HCT116 (cell line): ENCODE results near the gene CST4. TPM values are rescaled to one million over a fixed set of nuclear protein-coding genes. Genes with fewer than 3 reads are reported as not detected.

Source experiments
- ATAC-seq: fragments of 200-7000 bp; cut with Tn5 transposase; 2 replicates; pipeline ENCODE4 v1.9.1; 2020; ENCODE audit warnings: mild to moderate bottlenecking, moderate library complexity
- BruUV-seq: library from RNA; stranded (reverse); fragments of 400-500 nt; replicated peaks from 2 replicates; lab custom pipeline; 2021; lab: Mats Ljungman, UMichigan
- CTCF ChIA-PET: fragments of 300-600 bp; sonication (Branson Sonifier 250); formaldehyde crosslinking; loops from one replicate; lab custom pipeline; 2021; ENCODE audit warnings: antibody characterized with exemption; lab: Charles Lee
- POLR2A ChIA-PET: fragments of 300-600, 350-600 bp; sonication (Branson Sonifier 250); formaldehyde crosslinking; loops from one replicate; lab custom pipeline; 2021; ENCODE audit warnings: antibody characterized with exemption; lab: Charles Lee
- RAD21 ChIA-PET, 2 experiments: fragments of 300-600 bp; sonication (Branson Sonifier 250); formaldehyde crosslinking; loops; one replicate each; lab custom pipeline; 2023; ENCODE audit warnings: low total read pairs in 2 of 2; ENCODE audit not compliant: uncharacterized antibody in 2 of 2, unreplicated experiment in 2 of 2, low non-redundant PET in 1 of 2; lab: Charles Lee
- DNase-seq: peaks from one replicate; pipeline ENCODE4 v3.0.0-alpha.2; 2010; ENCODE audit warnings: low read depth, low spot score
- H2AFZ ChIP-seq: fragments of 200-600 bp; shearing (Covaris generic), sonication (generic); 2 replicates; pipeline ENCODE4 v1.6.1; 2017; ENCODE audit warnings: low read depth, mixed run types, mixed read lengths, antibody characterized with exemption, low read length; ENCODE audit not compliant: poor library complexity, severe bottlenecking
- H3K27ac ChIP-seq: 2 replicates; pipeline ENCODE4 v1.5.1; 2012; ENCODE audit warnings: low read depth, low read length
- H3K27me3 ChIP-seq: fragments of 200-600 bp; sonication (generic); 2 replicates; pipeline ENCODE4 v1.6.1; 2016; ENCODE audit warnings: mixed run types, low read length, mixed read lengths; ENCODE audit not compliant: insufficient read depth
- H3K36me3 ChIP-seq, 2 experiments: fragments of 200-500 bp in 1 of 2; fragments of 200-600 bp in 1 of 2; sonication (Bioruptor generic) in 1 of 2; sonication (generic) in 1 of 2; 2 replicates each; pipeline versions ENCODE4 v1.5.1 to v1.6.1; 2014 to 2016; ENCODE audit warnings: low read length in 2 of 2, inconsistent platforms in 1 of 2, mixed read lengths in 1 of 2, mixed run types in 1 of 2; ENCODE audit not compliant: insufficient read depth in 2 of 2, control insufficient read depth in 1 of 2
- H3K4me1 ChIP-seq, 2 experiments: fragments of 200-600 bp in 1 of 2; sonication (generic) in 1 of 2; 2 replicates each; pipeline versions ENCODE4 v1.5.1 to v1.6.1; 2012 to 2017; ENCODE audit warnings: low read length in 2 of 2, inconsistent platforms in 1 of 2, mild to moderate bottlenecking in 1 of 2, mixed read lengths in 1 of 2, mixed run types in 1 of 2, moderate library complexity in 1 of 2; ENCODE audit not compliant: insufficient read depth in 2 of 2, control insufficient read depth in 1 of 2
- H3K4me2 ChIP-seq: fragments of 200-600 bp; sonication (generic); 2 replicates; pipeline ENCODE4 v1.6.1; 2017; ENCODE audit warnings: mixed run types, low read length, mixed read lengths
- H3K4me3 ChIP-seq, 2 experiments: fragments of 200-600 bp in 1 of 2; sonication (generic) in 1 of 2; replicated peaks in 1 of 2; 2 replicates each; pipeline ENCODE4 v1.5.1; 2011 to 2016; ENCODE audit warnings: low read length in 2 of 2, control low read depth in 1 of 2, low read depth in 1 of 2, mild to moderate bottlenecking in 1 of 2, mixed read lengths in 1 of 2, mixed run types in 1 of 2
- H3K79me2 ChIP-seq: fragments of 200-600 bp; sonication (generic); 2 replicates; pipeline ENCODE4 v1.6.1; 2017; ENCODE audit warnings: mild to moderate bottlenecking, mixed run types, low read length, moderate library complexity, mixed read lengths; ENCODE audit not compliant: insufficient read depth
- H3K9ac ChIP-seq: fragments of 200-600 bp; sonication (generic); 2 replicates; pipeline ENCODE4 v1.6.1; 2016; ENCODE audit warnings: low read length, mixed read lengths
- H3K9me2 ChIP-seq: fragments of 200-600 bp; sonication (generic), shearing (Covaris generic); 2 replicates; pipeline ENCODE4 v1.6.1; 2017; ENCODE audit warnings: mixed run types, mild to moderate bottlenecking, moderate library complexity; ENCODE audit not compliant: insufficient read depth
- H3K9me3 ChIP-seq, 2 experiments: fragments of 200-500 bp in 1 of 2; fragments of 200-600 bp in 1 of 2; sonication (Bioruptor generic) in 1 of 2; sonication (generic) in 1 of 2; 2 replicates each; pipeline ENCODE4 v1.6.1; 2014 to 2017; ENCODE audit warnings: low read length in 2 of 2, mixed read lengths in 2 of 2, inconsistent platforms in 1 of 2, low read depth in 1 of 2, mild to moderate bottlenecking in 1 of 2, mixed run types in 1 of 2, moderate library complexity in 1 of 2; ENCODE audit not compliant: control insufficient read depth in 1 of 2, insufficient read depth in 1 of 2
- H4K20me1 ChIP-seq: fragments of 200-600 bp; sonication (generic), shearing (Covaris generic); 2 replicates; pipeline ENCODE4 v1.6.1; 2017; ENCODE audit warnings: mixed run types, mild to moderate bottlenecking, moderate library complexity; ENCODE audit not compliant: insufficient read depth
- CEBPB ChIP-seq: IDR thresholded peaks from 2 replicates; pipeline ENCODE4 v1.6.1; 2012; ENCODE audit warnings: low read depth
- FOSL1 ChIP-seq: IDR thresholded peaks from 2 replicates; pipeline ENCODE4 v1.6.1; 2012; ENCODE audit warnings: low read depth
- POLR2A ChIP-seq: IDR thresholded peaks from 2 replicates; pipeline ENCODE4 v1.7.0; 2011; ENCODE audit warnings: borderline replicate concordance; ENCODE audit not compliant: insufficient read depth, insufficient read length; ENCODE audit errors: extremely low read depth
- REST ChIP-seq: IDR thresholded peaks from 2 replicates; pipeline ENCODE4 v1.6.1; 2012; ENCODE audit warnings: low read depth
- SRF ChIP-seq: IDR thresholded peaks from 2 replicates; pipeline ENCODE4 v1.6.1; 2012; ENCODE audit warnings: low read depth
- YY1 ChIP-seq: IDR thresholded peaks from 2 replicates; pipeline ENCODE4 v1.6.1; 2011; ENCODE audit warnings: low read length, low read depth, moderate library complexity, mild to moderate bottlenecking; ENCODE audit not compliant: insufficient replicate concordance; ENCODE audit errors: extremely low read depth
- ZNF274 ChIP-seq: fragments of 200-500 bp; sonication (Bioruptor generic); IDR thresholded peaks from 2 replicates; pipeline ENCODE4 v1.6.1; 2014; ENCODE audit warnings: mild to moderate bottlenecking, low read depth, low read length, inconsistent platforms
- intact Hi-C: fragments of 100-400 bp; cut with micrococcal nuclease; formaldehyde crosslinking; loops from 2 replicates; pipeline ENCODE4 v1.10.0; 2022
- total RNA-seq: library from RNA; stranded (reverse); gene quantifications from one replicate; pipeline ENCODE4 v1.2.1, GENCODE V29; 2021; ENCODE audit not compliant: unreplicated experiment
- TF ChIP-seq, protein P1 (sequence below): IDR thresholded peaks from 2 replicates; pipeline ENCODE4 v1.6.1; 2012

CST4 gene
- total RNA-seq, 1 experiment from 2014 or later, result not detected

DNA sequence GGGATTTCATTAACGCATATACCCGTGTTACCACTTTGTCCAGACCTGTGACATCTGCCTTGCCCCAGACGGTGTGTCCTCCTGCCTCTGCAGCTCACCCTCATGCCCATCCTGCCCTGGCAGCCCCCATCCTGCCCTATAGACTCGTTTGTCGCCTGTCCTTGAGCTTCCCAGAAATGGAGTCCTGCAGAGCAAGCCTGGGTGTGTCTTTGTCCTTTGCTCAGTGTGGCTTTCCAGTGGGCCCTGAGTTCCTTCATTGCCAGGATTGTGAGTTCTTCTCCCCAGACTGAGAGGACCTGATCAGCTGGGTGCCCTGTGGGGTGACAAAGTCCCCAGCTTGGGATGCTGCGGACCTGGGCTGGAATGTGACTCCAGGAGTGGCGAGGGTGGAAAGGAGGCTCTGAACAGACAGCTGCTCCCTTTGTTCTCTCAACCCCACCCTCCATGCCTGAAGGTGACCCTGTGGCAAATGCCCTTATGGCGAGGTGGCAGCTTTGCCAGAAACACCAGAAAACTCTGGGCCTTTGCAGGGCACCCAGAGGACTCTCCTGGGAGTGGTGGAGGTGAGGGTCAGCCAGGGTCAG, 48.7 kb downstream of the CST4 start:
- H3K4me1 ChIP-seq, result peaks cover 29 to 41% of the 10 kb centered on the region in 2 experiments
- ChIA-PET RAD21 (no interaction called here), CTCF (no interaction called here), POLR2A (no interaction called here)
- H2AFZ ChIP-seq, result peak overlapping the region; percentile 26
- H3K79me2 ChIP-seq, result peaks cover 21% of the 10 kb centered on the region
- H3K36me3 ChIP-seq, result no peaks in the 10 kb centered on the region
- DNase-seq, result no peak
- no peaks in the 10 kb centered on the region for H3K9me3 ChIP-seq
- no TSS peak for BruUV-seq
- peak overlapping the region; percentile 59 for H3K4me2 ChIP-seq
- no peaks in the 10 kb centered on the region for H3K9me2 ChIP-seq
- no peaks in the 10 kb centered on the region for H4K20me1 ChIP-seq
- TF ChIP-seq, protein P1, sequence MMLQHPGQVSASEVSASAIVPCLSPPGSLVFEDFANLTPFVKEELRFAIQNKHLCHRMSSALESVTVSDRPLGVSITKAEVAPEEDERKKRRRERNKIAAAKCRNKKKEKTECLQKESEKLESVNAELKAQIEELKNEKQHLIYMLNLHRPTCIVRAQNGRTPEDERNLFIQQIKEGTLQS, result no peak
- TF ChIP-seq POLR2A (no peak), ZNF274 (no peak), CEBPB (no peak), REST (no peak), FOSL1 (no peak), SRF (no peak), YY1 (no peak)
- intact Hi-C loops, result no loop called here
- H3K9ac ChIP-seq, result no peak overlapping the region
- no peak for ATAC-seq
- no peak overlapping the region for H3K4me3 ChIP-seq
- H3K27ac ChIP-seq, result no peak overlapping the region
- no peaks in the 10 kb centered on the region for H3K27me3 ChIP-seq
